K562 (cell line): ENCODE data around the gene ICA1L. TPM values are rescaled to one million over a fixed set of nuclear protein-coding genes. Genes with fewer than 3 reads are reported as not detected.
A peak's percentile ranks its signal among the peaks of the same experiment; 100 is the strongest.

Experiments
- CBFB ChIP-seq: sonication (generic); formaldehyde crosslinking; IDR thresholded peaks from 2 replicates; pipeline ENCODE4 v1.4.0; 2020; ENCODE audit warnings: mild to moderate bottlenecking, missing genetic modification reagents
- CHD1 ChIP-seq: fragments of 200-600 bp; sonication (generic); IDR thresholded peaks from one replicate; pipeline ENCODE4 v1.6.1; 2012; ENCODE audit warnings: mild to moderate bottlenecking, moderate library complexity, low read length, inconsistent platforms
- DNMT1 ChIP-seq: fragments of 450-650 bp; IDR thresholded peaks from 2 replicates; pipeline ENCODE4 v1.6.1; 2016; ENCODE audit warnings: antibody characterized with exemption, mild to moderate bottlenecking
- FIP1L1 ChIP-seq: fragments of 200-400 bp; formaldehyde crosslinking; IDR thresholded peaks from 2 replicates; pipeline ENCODE4 v1.6.1; 2018; ENCODE audit warnings: mild to moderate bottlenecking, low read depth, low read length; ENCODE audit not compliant: poor library complexity, severe bottlenecking
- PRPF4 ChIP-seq: fragments of 200-400 bp; formaldehyde crosslinking; IDR thresholded peaks from one replicate; pipeline ENCODE4 v1.6.1; 2017; ENCODE audit warnings: low read length, low read depth, mild to moderate bottlenecking; ENCODE audit not compliant: insufficient read depth, poor library complexity, severe bottlenecking
- RAD21 ChIP-seq, 2 experiments: fragments of 250-450 bp in 1 of 2; fragments of 450-650 bp in 1 of 2; sonication (Bioruptor Pico) in 1 of 2; formaldehyde crosslinking in 1 of 2; IDR thresholded peaks in 1 of 2; conservative IDR thresholded peaks in 1 of 2; 2 replicates each; pipeline versions ENCODE4 v1.4.0 to v1.8.0; 2020 to 2022; ENCODE audit warnings: mild to moderate bottlenecking in 2 of 2, moderate library complexity in 1 of 2
- RBM39 ChIP-seq: fragments of 200-400 bp; formaldehyde crosslinking; optimal IDR thresholded peaks from 2 replicates; pipeline ENCODE3; 2018; ENCODE audit warnings: low read depth, low read length
- SMARCC2 ChIP-seq: fragments of 450-650 bp; IDR thresholded peaks from 2 replicates; pipeline ENCODE4 v1.6.1; 2017; ENCODE audit warnings: antibody characterized with exemption, moderate library complexity, mild to moderate bottlenecking, low read depth
- SRSF1 ChIP-seq: fragments of 200-400 bp; formaldehyde crosslinking; IDR thresholded peaks from 2 replicates; pipeline ENCODE4 v1.6.1; 2017; ENCODE audit warnings: mild to moderate bottlenecking, low read depth, low read length, moderate library complexity
- ZNF124 ChIP-seq: sonication (generic); formaldehyde crosslinking; IDR thresholded peaks from 2 replicates; pipeline ENCODE4 v1.8.1; 2022; ENCODE audit warnings: missing genetic modification reagents
- ZNF24 ChIP-seq: fragments of 450-650 bp; IDR thresholded peaks from 2 replicates; pipeline ENCODE4 v1.6.1; 2016
- ZNF3 ChIP-seq: fragments of 250-450 bp; sonication (Bioruptor Pico); IDR thresholded peaks from 2 replicates; pipeline ENCODE4 v1.5.0; 2021; ENCODE audit warnings: mild to moderate bottlenecking, moderate library complexity
- ZNF354B ChIP-seq: fragments of 250-450 bp; sonication (Bioruptor Pico); IDR thresholded peaks from 2 replicates; pipeline ENCODE4 v1.4.0; 2020
- ZNF780A ChIP-seq: fragments of 250-450 bp; sonication (Bioruptor Pico); IDR thresholded peaks from 2 replicates; pipeline ENCODE4 v1.5.0; 2021; ENCODE audit warnings: mild to moderate bottlenecking
- polyA plus RNA-seq, 8 experiments: library from polyadenylated mRNA; depleted of rRNA in 4 of 8; stranded (reverse) in 5 of 8; unstranded in 3 of 8; fragments of >200 nt; fragmentation: Nextera tagmentation in 2 of 8; fragmentation: Illumina TruSeq in 1 of 8; extraction: Ambion mirVana in 2 of 8; extraction: Trizol in 1 of 8; gene quantifications; 2 replicates each; pipeline versions ENCODE4 v1.2.1 to v1.2.3, GENCODE V29; 2011 to 2014; ENCODE audit warnings: inconsistent platforms in 1 of 8, missing spikeins in 1 of 8
- total RNA-seq, 7 experiments: library from RNA; depleted of rRNA in 6 of 7; stranded (reverse); fragments of >200 nt in 6 of 7; fragmentation: Illumina TruSeq in 2 of 7; extraction: Trizol in 2 of 7; gene quantifications; 2 replicates each; pipeline versions ENCODE4 v1.2.1 to v1.2.3, GENCODE V29; 2011 to 2021; ENCODE audit warnings: low replicate concordance in 1 of 7
- TF ChIP-seq, protein P1 (sequence below): fragments of 150-350 bp; conservative IDR thresholded peaks from 2 replicates; pipeline ENCODE4 v1.6.1; 2014; ENCODE audit warnings: low read length
- TF ChIP-seq, protein P2 (sequence below): sonication (generic); formaldehyde crosslinking; IDR thresholded peaks from 2 replicates; pipeline ENCODE4 v1.8.0; 2022; ENCODE audit warnings: mild to moderate bottlenecking, missing genetic modification reagents
- TF ChIP-seq, protein P3 (sequence below): sonication (generic); formaldehyde crosslinking; IDR thresholded peaks from 2 replicates; pipeline ENCODE4 v1.8.0; 2023; ENCODE audit warnings: mild to moderate bottlenecking, missing genetic modification reagents

ICA1L gene
- total and polyA plus RNA-seq, 9 of the 15 experiments (the other 6 are each of a cell fraction or from before 2014, with no cell fraction given): 0.57 to 1.7 (median 1.1) TPM

DNA sequence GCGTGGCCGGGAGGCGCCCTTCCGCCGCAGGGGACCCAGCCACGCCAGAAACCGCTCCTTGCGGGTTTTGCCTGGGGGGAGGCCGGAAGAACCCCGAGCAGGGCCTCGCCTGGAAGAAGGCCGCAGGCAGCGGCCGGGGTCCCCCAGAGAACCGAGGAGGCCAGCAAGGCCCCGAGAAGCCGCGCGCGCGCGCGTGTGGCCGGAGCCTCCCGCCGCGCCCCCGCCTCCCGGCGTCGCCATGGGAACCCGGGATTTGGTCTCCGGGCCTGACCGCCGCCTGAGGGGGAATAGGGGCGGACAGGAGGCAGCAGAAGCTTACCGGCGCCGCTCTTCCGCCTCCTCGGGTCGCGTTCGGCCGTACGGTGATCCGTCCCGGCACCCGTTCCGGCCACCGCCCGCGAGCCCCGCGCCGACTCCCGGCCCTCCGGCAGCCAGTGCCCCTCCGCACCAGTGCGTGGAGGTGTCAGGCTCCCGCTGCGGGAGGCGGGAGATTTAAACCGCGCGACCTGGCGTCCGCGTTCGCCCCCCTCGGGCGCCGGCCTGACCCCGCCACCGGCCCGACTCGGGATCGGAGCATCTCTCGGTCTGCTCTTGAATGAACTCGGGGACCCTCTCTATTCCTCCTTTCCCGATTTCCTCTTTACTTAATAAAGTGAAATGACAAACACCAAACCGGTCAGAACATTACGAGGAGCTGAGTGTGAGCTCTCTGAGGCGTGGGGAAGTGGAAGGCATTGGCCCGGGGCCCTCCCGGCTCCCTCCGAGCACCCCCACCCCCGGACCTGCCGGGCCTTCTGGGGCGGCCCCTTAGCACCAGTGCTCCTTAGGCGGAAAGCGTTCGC, at the start of gene ICA1L (continued):
- TF ChIP-seq, protein P1, sequence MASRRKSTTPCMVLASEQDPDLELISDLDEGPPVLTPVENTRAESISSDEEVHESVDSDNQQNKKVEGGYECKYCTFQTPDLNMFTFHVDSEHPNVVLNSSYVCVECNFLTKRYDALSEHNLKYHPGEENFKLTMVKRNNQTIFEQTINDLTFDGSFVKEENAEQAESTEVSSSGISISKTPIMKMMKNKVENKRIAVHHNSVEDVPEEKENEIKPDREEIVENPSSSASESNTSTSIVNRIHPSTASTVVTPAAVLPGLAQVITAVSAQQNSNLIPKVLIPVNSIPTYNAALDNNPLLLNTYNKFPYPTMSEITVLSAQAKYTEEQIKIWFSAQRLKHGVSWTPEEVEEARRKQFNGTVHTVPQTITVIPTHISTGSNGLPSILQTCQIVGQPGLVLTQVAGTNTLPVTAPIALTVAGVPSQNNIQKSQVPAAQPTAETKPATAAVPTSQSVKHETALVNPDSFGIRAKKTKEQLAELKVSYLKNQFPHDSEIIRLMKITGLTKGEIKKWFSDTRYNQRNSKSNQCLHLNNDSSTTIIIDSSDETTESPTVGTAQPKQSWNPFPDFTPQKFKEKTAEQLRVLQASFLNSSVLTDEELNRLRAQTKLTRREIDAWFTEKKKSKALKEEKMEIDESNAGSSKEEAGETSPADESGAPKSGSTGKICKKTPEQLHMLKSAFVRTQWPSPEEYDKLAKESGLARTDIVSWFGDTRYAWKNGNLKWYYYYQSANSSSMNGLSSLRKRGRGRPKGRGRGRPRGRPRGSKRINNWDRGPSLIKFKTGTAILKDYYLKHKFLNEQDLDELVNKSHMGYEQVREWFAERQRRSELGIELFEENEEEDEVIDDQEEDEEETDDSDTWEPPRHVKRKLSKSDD: no peak
- no peak for TF ChIP-seq CBFB
- TF ChIP-seq RBM39: no peak
- TF ChIP-seq ZNF354B (CRISPR knock-in tag): no peak
- TF ChIP-seq FIP1L1: peak; percentile 30
- TF ChIP-seq, protein P2, sequence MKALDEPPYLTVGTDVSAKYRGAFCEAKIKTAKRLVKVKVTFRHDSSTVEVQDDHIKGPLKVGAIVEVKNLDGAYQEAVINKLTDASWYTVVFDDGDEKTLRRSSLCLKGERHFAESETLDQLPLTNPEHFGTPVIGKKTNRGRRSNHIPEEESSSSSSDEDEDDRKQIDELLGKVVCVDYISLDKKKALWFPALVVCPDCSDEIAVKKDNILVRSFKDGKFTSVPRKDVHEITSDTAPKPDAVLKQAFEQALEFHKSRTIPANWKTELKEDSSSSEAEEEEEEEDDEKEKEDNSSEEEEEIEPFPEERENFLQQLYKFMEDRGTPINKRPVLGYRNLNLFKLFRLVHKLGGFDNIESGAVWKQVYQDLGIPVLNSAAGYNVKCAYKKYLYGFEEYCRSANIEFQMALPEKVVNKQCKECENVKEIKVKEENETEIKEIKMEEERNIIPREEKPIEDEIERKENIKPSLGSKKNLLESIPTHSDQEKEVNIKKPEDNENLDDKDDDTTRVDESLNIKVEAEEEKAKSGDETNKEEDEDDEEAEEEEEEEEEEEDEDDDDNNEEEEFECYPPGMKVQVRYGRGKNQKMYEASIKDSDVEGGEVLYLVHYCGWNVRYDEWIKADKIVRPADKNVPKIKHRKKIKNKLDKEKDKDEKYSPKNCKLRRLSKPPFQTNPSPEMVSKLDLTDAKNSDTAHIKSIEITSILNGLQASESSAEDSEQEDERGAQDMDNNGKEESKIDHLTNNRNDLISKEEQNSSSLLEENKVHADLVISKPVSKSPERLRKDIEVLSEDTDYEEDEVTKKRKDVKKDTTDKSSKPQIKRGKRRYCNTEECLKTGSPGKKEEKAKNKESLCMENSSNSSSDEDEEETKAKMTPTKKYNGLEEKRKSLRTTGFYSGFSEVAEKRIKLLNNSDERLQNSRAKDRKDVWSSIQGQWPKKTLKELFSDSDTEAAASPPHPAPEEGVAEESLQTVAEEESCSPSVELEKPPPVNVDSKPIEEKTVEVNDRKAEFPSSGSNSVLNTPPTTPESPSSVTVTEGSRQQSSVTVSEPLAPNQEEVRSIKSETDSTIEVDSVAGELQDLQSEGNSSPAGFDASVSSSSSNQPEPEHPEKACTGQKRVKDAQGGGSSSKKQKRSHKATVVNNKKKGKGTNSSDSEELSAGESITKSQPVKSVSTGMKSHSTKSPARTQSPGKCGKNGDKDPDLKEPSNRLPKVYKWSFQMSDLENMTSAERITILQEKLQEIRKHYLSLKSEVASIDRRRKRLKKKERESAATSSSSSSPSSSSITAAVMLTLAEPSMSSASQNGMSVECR (CRISPR knock-in tag): peak; percentile 72; the same call in 1 of the 2 replicates
- no peak for TF ChIP-seq PRPF4
- no peak for TF ChIP-seq DNMT1
- no peak for TF ChIP-seq CHD1
- no peak for TF ChIP-seq SMARCC2
- no peak for TF ChIP-seq ZNF124 (CRISPR knock-in tag)
- no peak for TF ChIP-seq ZNF780A (CRISPR knock-in tag)
- TF ChIP-seq ZNF24: no peak
- TF ChIP-seq SRSF1: no peak
- TF ChIP-seq, protein P3, sequence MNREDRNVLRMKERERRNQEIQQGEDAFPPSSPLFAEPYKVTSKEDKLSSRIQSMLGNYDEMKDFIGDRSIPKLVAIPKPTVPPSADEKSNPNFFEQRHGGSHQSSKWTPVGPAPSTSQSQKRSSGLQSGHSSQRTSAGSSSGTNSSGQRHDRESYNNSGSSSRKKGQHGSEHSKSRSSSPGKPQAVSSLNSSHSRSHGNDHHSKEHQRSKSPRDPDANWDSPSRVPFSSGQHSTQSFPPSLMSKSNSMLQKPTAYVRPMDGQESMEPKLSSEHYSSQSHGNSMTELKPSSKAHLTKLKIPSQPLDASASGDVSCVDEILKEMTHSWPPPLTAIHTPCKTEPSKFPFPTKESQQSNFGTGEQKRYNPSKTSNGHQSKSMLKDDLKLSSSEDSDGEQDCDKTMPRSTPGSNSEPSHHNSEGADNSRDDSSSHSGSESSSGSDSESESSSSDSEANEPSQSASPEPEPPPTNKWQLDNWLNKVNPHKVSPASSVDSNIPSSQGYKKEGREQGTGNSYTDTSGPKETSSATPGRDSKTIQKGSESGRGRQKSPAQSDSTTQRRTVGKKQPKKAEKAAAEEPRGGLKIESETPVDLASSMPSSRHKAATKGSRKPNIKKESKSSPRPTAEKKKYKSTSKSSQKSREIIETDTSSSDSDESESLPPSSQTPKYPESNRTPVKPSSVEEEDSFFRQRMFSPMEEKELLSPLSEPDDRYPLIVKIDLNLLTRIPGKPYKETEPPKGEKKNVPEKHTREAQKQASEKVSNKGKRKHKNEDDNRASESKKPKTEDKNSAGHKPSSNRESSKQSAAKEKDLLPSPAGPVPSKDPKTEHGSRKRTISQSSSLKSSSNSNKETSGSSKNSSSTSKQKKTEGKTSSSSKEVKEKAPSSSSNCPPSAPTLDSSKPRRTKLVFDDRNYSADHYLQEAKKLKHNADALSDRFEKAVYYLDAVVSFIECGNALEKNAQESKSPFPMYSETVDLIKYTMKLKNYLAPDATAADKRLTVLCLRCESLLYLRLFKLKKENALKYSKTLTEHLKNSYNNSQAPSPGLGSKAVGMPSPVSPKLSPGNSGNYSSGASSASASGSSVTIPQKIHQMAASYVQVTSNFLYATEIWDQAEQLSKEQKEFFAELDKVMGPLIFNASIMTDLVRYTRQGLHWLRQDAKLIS: peak; percentile 78; the same call in 1 of the 2 replicates
- no peak for TF ChIP-seq ZNF3 (CRISPR knock-in tag)
- no peak; a peak in 1 of 4 replicates for TF ChIP-seq RAD21 (CRISPR knock-in tag; conservative IDR thresholded peaks at IDR 0.05 in 1 of 2, IDR thresholded peaks at IDR 0.05 in 1 of 2)
